Activated naive CD8-positive, alpha-beta T cell treated with anti-CD3 and anti-CD28 coated beads, Interleukin-2, amount 50 U/mL, for 16 hours (primary cell): ENCODE data around the gene KRT4.
"Not testable (repeated sequence)": the region's sequence is repeated elsewhere in the genome, so short reads cannot be mapped to it uniquely, and the experiment has no call there.

Source experiments
- DNase-seq: peaks from one replicate; pipeline ENCODE4 v3.0.0-alpha.2; 2020; ENCODE audit warnings: low read depth, low spot score

KRT4 gene

GRCh38 chr12:52807544-52808470, 6.1 kb downstream of the KRT4 start:
- DNase-seq, result no peak

DNA sequence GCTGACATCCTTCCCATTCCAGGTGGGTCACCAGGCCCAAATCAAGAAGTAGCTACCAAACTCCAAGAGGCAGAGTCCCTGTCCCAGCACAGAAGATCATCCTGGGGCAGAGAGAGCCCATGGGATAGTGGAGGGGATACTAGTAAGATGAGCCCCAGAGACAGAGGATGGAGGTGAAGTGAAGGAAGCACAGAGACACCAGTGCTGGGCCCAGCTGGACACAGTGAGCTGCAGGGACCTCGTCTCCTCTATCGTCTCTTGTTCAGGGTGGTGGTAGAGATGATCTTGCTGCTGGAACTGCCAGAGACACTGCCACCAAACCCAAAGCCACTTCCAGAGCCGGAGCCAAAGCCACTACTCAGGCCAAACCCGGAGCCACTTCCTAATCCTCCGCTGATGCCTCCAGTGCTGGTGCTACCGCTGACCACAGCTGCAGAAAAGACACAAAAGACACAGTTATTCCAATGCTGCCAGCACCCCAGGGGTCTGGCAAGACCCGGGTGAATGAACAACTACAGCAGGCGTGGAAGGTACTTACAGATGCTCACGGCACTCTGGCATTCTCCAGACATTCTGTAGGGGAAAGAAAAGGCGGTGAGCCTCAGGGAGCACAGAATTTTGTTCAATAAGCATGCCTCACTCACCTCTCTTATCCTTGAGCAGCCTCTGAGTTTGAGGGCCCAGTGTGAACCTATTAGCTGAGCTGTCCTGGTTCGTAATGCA, 6.9 kb downstream of the KRT4 start:
- DNase-seq, result no peak

GRCh38 chr12:52806169-52806811, 7.6 kb downstream of the KRT4 start:
- no peak for DNase-seq

GRCh38 chr12:52805739-52806138, 8.2 kb downstream of the KRT4 start:
- no peak for DNase-seq

DNA sequence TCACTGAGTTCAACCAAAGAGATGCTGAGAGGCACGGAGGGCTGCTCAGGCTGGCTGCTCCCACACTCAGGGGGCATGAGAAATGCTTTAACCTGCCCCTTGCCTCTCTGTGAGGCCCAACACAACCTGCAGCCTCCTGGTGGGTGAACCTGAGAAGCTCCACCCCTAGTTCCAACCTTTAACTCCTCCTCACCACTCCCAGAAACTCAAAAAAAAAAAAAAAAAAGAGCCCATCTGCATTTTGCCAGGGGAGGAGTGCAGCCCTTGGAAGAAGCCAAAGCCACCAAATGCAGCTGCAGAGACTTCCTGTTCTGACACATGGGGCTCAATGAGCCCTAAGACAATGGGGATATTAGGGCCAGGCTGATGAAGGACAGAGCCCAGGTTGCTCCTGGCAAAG, 8.9 kb downstream of the KRT4 start:
- no peak for DNase-seq

DNA sequence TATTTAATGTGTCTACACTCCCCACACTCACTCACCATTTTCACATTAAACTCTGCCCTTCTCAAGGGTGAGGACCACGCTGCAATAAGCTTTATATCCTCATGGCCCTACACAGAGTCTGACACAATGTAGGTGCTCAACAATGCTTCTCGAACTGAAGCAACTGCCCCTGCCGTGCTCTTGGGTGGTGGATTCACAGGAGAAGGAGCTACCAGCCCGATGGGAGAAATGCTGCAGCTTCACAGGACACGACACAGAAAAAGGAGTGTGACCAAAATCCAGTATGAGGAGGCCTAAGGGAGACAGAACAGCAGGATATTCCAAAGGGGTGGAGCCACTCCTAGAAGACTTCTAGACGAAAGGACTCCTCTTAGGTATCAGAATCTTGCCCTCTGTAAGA, 11.5 kb downstream of the KRT4 start:
- no peak for DNase-seq

- no peak for DNase-seq
Observed at GRCh38 chr12:52801773-52802172, 12.1 kb downstream of the KRT4 start.

- no peak for DNase-seq
Observed at GRCh38 chr12:52800259-52800917, 13.5 kb downstream of the KRT4 start.

- no peak for DNase-seq
Observed at GRCh38 chr12:52799505-52800211, 14.3 kb downstream of the KRT4 start.

GRCh38 chr12:52798671-52799504, 15.0 kb downstream of the KRT4 start:
- DNase-seq, result no peak

- no peak for DNase-seq
Observed at GRCh38 chr12:52798003-52798670, 15.8 kb downstream of the KRT4 start.

- no peak for DNase-seq
Observed at GRCh38 chr12:52797529-52797894, 16.4 kb downstream of the KRT4 start.

DNA sequence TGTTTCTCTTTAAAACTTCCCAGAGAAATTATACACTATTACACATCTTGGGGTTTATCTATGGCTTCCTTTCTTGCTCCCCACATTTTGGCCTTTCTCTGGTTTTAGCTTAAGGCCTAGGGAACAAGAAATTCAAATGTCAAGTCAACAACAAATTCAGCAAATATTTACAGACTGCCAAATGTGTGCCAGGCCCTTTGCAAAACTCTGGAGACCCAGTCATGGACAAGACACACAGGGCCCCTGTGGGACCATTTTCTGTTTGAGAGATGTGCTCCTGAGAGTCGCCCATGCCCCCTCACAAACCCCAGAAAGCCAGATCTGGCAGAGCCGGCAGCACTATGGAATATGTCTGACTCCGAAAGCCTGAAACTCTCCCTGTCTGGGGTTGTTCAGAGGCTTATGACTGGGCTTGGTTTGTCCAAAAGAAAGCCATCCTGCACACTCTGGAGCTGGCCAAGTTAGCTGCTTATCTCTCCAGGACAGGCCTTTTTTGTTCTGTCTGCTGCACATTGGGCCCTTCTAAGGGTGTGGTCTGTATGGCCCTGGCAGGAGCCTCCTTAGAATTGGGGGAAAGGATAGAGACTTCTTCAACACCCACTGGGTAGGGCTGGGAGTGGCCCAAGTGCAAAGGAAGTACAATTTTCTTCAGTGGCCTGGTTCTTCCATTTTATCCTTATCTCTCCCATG, 16.9 kb downstream of the KRT4 start:
- no peak for DNase-seq

- no peak for DNase-seq
Observed at GRCh38 chr12:52796429-52796794, 17.5 kb downstream of the KRT4 start.

- no peak for DNase-seq
Observed at GRCh38 chr12:52795694-52796428, 18.1 kb downstream of the KRT4 start, which contains the start of gene KRT3. KRT3 (minus strand) TSS chr12:52796117; CDS start chr12:52796042, 75 bp downstream.

DNA sequence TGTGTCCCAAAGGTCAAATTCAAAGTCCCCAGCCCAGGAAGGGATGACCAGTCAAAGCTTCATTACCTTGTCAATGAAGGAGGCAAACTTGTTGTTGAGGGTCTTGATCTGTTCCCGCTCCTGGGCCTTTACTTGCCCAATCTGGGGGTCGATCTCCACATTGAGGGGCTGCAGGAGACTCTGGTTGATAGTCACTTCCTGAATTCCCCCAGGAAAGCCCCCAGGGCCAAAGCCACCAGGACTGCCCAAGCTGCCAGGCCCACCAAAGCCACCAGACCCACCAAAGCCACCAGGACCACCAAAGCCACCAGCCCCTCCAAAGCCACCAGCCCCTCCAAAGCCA, 18.6 kb downstream of the KRT4 start:
- not testable (repeated sequence) for DNase-seq

- no peak for DNase-seq
Observed at GRCh38 chr12:52794479-52795331, 19.2 kb downstream of the KRT4 start.
